SK-N-DZ (cell line): Measurements from ENCODE around the gene TOMM5.

Experiments
- DNase-seq: peaks from one replicate; pipeline ENCODE4 v3.0.0-alpha.2; 2015; ENCODE audit warnings: low spot score

The TOMM5 gene

DNA sequence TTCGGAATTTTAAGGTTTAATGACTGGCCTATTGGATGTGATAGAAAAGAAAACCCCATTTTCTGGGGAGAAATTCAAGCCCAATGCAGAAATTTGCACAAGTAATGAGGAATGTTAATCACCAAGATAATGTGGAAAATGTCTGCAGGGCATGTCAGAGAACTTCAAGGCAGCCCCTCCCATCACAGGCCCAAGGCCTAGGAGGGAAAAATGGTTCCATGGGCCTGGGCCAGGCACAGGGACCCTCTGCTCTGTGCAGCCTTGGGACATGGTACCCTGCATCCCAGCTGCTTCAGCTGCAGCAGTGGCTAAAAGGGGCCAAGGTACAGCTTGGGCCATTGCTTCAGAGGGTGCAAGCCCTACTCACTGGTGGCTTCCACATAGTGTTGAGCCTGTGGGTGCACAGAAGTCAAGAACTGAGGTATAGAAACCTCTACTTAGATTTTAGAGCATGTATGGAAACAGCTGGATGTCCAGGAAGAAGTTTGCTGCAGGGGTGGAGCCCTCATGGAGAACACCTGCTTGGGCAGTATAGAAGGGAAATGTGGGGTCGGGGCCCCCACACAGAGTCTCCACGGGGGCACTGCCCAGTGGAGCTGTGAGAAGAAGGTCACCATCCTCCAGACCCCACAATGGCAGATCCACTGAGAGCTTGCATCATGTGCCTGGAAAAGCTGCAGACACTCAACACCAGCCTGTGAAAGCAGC, 28.4 kb downstream of the TOMM5 start:
- no peak for DNase-seq

DNA sequence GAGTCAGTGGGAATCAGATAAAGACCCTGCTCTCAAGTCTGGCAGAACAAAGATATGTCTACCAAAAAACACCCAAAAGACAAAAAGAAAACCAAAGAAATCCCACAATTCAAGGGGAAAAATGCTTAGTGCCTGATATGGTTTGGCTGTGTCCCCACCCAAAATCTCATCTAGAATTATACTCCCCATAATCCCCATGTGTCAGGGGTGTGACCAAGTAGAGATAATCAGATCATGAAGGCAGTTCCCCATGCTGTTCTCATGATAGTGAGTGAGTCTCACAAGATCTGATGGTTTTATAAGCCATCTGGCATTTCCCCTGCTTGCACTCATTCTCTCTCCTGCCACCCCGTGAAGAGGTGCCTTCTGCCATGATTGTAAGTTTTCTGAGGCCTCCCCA, 29.6 kb downstream of the TOMM5 start:
- DNase-seq = no peak

DNA sequence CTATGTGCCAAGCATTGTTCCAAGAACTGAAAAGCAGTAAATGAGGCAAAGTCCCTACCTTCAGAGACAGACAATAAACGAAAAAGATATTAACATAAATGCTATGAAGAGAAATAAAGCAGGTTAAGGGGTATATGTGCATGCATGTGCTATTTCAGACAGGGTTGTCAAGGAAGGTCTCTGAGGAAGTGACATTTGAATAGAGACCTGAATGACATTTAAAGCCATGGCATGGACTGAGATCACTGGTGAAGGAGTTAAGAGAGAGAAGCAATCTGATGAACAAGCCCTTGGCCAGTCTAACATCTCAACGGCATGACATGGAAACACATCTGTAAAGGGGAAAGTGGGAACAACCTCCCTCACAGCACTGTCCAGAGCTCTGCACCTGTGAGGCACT, 30.7 kb downstream of the TOMM5 start:
- DNase-seq = no peak

DNA sequence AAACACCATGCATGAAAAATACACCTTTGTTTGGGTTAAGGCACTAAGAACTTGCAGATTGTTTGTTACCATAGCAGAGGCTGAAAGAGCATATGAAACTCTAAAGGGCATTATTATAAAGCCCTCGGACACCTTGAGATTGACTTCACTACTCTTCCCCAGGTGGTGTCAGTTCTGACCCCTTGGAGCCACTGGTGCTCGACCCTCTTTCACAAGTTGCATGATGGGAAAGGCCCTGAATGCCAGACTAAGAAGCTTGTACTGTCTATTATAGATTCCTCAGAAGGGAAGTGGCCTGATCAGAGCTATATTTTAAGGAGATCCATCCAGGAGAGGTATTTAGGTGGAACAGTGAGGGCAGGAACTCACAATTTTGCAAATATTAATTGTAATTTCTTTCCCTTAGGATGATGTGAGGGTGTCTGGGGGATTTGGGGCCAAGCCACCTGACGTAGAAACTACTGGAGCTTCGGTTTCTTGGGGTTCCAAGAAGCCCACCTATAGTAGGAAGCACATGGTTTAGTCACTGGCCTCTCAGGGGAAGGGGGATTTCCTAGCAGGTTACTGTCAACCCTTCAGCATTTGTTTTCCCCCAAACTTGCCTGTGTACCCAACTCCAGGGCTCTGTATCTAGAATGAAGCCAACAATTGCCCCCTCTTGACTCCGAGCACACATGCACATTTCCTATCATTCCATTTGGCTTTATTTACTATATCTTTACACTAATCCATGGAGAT, 32.4 kb downstream of the TOMM5 start:
- DNase-seq = no peak

DNA sequence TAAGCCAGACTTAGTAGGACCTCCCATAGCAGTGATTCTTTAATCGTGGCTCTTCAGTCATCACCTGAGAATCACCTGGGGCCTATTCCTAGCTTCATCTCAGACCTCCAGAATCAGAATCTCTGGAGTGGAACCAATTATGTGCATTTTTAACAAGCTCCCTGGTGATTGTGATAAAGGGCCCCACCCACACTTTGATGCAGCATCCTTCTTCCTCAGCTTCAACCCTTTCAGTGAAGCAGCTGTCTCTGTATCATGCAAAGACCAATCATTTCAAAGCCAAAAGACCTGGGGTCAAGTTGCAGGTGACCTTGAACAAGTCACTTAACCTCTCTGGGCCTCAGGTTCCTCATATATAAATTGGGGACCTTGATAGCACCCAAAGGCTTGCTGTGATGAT, 33.3 kb downstream of the TOMM5 start:
- no peak for DNase-seq

DNA sequence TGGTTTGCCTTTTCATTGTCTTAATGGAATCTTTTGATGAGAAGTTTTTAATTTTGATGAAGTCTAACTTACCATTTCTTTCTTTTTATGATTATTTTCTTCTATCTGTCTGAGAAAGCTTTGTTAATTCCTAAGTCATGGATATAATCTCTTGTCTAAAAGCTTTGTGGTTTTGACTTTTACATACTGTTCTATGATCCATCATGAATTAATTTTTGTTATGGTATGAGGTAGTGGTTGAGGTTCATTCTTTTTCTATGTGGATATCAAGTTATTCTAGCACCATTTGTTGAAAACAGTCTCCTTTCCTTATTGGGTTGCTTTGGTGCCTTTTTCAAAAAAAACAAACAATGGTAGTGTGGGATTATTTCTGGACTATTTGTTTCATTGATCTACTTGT, 36.6 kb downstream of the TOMM5 start:
- no peak for DNase-seq

DNA sequence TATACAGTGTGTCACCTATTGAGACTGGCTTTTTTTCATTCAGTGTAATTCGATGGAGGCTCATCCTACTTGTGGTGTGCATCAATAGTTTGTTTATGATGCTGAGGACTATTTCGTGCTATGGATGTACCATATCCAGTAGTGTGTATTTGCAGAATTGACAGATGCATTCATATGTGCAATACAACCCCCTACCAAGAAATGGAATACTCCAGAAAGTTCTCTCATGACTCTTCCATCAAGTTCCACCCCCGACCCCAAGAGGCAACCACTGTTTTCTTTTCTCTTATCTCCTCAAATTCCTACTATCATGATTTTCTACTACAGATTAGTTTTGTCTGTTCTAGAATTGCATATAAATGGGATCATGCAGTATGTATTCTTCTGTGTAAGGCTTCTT, 38.1 kb downstream of the TOMM5 start:
- no peak for DNase-seq

DNA sequence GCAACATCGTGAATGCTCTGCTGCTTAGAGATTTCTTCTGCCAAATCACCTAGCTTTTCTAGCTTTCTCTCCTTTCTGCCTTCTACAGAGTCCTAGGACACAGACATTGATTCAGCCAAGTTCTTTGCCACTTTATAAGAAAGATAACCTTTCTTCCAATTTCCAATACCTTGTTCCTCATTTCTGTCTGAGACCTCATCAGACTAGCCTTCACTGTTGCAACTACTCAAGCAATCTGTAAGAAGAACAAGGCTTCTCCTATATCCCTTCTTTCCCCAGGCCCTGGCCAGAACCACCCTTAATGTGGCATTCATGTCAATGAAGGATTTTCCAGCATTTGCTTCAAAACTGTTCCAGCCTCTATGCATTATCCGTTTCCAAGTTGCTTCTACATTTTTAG, 40.5 kb downstream of the TOMM5 start:
- DNase-seq = no peak

DNA sequence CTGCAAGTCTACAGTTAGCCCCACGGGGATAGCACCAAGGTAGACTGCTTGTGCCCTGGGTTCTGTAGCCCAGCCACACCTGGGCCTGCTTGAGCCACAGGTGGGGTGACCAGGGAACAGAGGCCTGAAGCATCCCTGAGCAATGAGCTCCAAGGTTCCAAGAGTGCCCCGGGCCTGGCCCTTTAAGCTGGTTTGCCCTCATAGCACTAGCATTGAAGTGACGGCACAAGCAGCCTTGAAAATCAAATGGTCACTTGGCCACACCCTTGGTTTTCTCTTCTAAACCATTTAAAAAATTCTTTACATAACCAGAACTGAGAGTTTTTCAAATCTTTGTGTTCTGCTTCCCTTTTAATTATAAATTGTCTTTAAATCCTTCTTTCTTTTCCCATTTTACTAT, 40.9 kb downstream of the TOMM5 start:
- no peak for DNase-seq

DNA sequence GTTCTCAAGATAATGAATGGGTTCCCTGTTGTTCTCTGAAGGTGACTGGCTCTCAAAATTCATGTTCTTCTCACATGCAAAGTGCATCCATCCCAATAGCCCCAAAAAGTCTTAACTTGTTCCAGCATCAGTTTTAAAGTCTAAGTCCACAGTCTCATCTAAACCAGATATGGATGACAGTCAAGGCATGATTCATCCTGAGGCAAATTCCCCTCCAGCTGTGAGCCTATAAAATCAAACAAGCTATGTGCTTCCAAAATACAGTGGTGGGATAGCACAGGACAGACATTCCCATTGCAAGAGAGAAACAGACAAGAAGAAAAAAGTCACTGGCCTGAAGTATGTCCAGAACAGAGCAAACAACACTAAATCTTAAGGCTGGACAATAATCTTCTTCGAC, 41.6 kb downstream of the TOMM5 start:
- no peak for DNase-seq

DNA sequence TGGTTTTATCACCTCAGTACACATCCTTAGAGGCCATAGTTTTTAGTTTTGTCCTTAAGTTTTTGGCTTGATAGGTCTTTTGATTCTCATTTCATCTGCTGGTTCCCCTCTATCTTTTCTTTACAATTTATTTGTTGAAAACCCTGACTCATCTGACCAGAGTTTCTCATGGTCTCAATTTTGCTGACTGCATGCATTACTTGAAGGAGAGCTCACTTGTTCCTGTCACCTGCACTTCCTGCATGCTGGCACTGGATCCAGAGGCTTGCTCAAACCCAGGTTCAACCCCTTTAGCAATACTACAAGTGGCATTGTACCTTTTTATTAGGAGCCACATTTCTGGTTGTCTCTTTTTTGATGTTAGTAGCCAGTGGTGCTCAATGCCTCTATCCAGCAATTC, 42.9 kb downstream of the TOMM5 start:
- DNase-seq = no peak

DNA sequence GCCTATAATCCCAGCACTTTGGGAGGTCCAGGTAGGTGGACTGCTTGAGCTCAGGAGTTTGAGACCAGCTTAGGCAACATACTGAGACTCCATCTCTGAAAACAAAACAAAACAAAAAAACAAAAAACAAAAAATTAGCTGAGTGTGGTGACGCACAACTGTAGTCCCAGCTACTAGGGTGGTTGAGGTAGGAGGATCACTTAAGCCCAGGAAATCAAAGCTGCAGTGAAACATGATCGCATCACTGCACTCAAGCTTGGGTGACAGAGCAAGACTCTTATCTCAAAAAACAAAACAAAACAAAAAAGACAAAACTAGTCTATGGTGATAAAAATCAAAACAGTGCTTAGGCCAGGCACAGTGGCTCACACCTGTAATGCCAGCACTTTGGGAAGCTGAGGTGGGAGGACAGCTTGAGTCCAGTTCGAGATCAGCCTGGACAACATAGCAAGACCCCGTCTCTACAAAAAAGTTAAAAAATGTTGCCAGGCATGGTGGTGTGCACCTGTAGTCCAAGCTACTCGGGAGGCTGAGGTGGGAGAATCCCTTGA, 45.0 kb downstream of the TOMM5 start:
- no peak for DNase-seq

DNA sequence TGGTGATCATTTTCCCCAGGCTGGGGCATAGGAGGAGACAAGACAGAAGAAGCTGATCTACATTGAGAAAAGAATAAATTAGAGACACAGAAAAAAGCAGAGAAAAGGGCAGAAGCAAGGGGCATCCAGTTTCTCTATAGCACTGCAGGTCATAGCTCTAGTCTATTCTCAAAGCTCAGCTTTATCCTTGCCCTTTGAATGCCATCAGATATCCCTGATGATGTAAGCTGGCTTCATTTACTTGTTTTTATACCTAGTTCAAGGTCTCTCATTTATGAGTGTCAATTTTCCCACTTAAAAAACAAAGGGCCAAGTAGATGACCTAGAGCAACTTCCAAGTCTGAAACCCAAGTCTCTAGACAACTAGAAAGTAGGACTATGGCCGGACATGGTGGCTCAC, 48.9 kb downstream of the TOMM5 start:
- DNase-seq = no peak

DNA sequence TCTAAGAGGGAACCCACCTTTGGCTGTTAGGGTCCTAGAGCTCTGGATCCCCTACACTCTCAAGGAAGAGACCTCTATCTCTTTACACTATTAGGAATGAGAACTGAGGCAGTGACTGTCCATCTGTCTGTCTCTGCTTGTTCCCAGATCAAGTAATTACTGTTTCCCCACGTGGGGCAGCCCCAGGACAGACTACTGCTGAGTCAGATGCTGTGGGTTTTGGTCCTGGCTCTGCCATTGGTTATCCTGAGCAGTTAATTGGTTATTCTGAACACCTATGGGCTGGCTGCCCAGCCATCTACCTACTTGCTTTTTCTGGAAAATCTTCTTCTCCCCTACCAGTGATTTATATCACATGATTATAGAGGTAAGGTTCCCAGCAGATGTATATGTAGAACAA, 49.5 kb downstream of the TOMM5 start:
- no peak for DNase-seq

DNA sequence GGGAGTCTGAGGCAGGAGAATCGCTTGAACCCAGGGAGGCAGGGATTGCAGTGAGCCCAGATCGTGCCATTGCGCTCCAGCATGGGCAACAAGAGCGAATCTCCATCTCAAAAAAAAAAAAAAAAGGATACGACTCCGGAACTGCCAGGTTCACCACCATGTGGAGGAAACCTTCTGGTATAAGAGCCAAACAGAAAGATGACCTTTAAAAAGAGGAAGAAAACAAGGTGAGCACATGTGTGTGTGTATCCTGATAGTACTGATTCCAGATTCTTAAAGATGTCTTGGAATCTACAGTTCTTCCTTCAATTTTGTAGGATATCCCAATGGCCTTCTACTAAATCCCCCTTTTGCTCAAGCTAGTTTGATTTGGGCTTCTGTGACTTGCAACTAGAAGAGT, 49.9 kb downstream of the TOMM5 start:
- no peak for DNase-seq

DNA sequence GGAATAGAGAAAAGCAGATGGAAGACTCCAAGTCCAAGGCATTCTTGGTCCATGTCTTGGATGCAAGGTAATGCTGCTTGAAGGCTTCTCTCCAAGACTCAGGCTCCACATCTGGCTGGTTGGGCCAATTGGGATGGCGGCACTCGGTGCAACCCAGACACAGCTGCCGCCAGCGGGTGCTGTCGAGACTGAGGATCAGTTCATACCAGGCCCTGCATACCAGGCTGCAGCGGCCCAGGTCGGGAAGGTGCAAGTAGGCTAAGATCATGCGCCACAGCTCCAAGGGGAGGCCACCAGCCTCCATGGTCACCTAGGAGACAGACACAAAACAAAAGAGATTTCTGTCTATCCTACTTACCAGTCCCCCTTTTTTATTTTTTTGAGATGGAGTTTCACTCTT, 50.9 kb downstream of the TOMM5 start:
- DNase-seq = no peak

DNA sequence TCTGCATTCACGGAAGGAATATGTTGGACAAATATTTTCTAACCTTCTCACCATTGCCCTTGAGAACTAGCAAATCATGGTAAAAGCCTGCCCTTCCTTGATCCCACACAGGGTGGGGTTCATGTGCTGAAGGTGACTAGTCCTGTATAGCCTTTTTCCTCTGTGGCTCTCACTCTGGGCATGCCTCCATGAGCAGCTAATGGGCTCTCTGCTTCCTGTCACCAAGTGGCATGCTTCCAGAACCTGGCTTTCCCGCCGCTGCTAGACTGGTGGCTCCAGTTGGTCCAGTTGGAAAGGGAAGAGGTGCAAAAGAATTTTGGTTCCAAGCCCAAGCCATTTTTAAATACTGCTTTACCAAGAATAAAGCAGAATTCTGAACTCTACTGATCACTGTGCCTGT, 51.8 kb downstream of the TOMM5 start:
- DNase-seq = no peak

DNA sequence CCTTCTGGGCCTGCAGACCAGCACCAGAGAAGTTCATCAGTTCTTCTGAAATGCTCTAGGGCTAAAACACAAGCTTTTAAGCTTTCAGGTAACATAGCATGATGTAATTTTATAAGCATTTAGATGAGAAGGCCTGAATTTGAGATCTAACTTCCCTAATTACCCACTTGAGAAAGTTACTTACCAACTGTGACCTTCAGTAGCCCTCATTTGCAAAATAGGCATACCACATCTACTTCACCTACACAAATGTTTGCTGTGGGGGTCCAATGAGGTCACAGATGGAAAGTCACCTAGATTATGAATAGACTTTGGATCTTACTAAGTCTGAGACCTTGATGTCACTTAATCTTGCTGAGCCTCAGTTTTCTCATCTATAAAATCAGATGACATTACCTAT, 52.8 kb downstream of the TOMM5 start:
- DNase-seq = no peak
